Muscle layer of duodenum (tissue), 2 donors: ENCODE measurements around the gene EXOC4.

Experiments used
- H3K27ac ChIP-seq: one replicate; pipeline ENCODE4 v1.7.0; 2013; ENCODE audit warnings: mild to moderate bottlenecking, low read length
- H3K27me3 ChIP-seq: one replicate; pipeline ENCODE4 v1.7.0; 2013; ENCODE audit warnings: low read depth, mild to moderate bottlenecking, control low read depth, low read length
- H3K36me3 ChIP-seq, 2 donors: one replicate each; pipeline ENCODE4 v1.7.0; 2013; ENCODE audit warnings: low read length in 2 of 2, control low read depth in 1 of 2, mild to moderate bottlenecking in 1 of 2; ENCODE audit not compliant: insufficient read depth in 2 of 2, control insufficient read depth in 1 of 2
- H3K4me1 ChIP-seq, 2 donors: one replicate each; pipeline ENCODE4 v1.7.0; 2013; ENCODE audit warnings: low read length in 2 of 2, mild to moderate bottlenecking in 2 of 2, control low read depth in 1 of 2, moderate library complexity in 1 of 2; ENCODE audit not compliant: insufficient read depth in 2 of 2, control insufficient read depth in 1 of 2
- H3K4me3 ChIP-seq, 2 donors: one replicate each; pipeline ENCODE4 v1.7.0; 2013; ENCODE audit warnings: low read length in 2 of 2, low read depth in 1 of 2, mild to moderate bottlenecking in 1 of 2
- H3K9me3 ChIP-seq, 2 donors: one replicate each; pipeline ENCODE4 v1.7.0; 2013; ENCODE audit warnings: low read length in 2 of 2, control low read depth in 1 of 2, mild to moderate bottlenecking in 1 of 2; ENCODE audit not compliant: control insufficient read depth in 1 of 2
- donor health status: healthy.

The EXOC4 gene

GRCh38 chr7:133859871-133860450 lies 607.1 kb downstream of the EXOC4 start:
- H3K4me3 ChIP-seq = no peak overlapping the region
- H3K27me3 ChIP-seq = no peaks in the 10 kb centered on the region
- H3K4me1 ChIP-seq = no peaks in the 10 kb centered on the region
- no peaks in the 10 kb centered on the region for H3K36me3 ChIP-seq
- peak overlapping the region; percentile 18 for H3K27ac ChIP-seq
- no peaks in the 10 kb centered on the region for H3K9me3 ChIP-seq

GRCh38 chr7:133860628-133861335 lies 607.9 kb downstream of the EXOC4 start:
- Histone ChIP-seq H3K27me3 (no peaks in the 10 kb centered on the region), H3K4me1 (no peaks in the 10 kb centered on the region), H3K9me3 (no peaks in the 10 kb centered on the region), H3K4me3 (no peak overlapping the region), H3K36me3 (no peaks in the 10 kb centered on the region), H3K27ac (no peak overlapping the region)

GRCh38 chr7:133861876-133862275 lies 609.0 kb downstream of the EXOC4 start:
- H3K9me3 ChIP-seq = no peaks in the 10 kb centered on the region
- H3K36me3 ChIP-seq = no peaks in the 10 kb centered on the region
- no peak overlapping the region for H3K4me3 ChIP-seq
- no peak overlapping the region for H3K27ac ChIP-seq
- H3K27me3 ChIP-seq = no peaks in the 10 kb centered on the region
- no peaks in the 10 kb centered on the region for H3K4me1 ChIP-seq

GRCh38 chr7:133863362-133864061 lies 610.6 kb downstream of the EXOC4 start:
- Histone ChIP-seq H3K36me3 (no peaks in the 10 kb centered on the region), H3K27me3 (no peaks in the 10 kb centered on the region), H3K4me3 (no peak overlapping the region), H3K27ac (no peak overlapping the region), H3K4me1 (no peaks in the 10 kb centered on the region), H3K9me3 (no peaks in the 10 kb centered on the region)

GRCh38 chr7:133869556-133869955 lies 616.7 kb downstream of the EXOC4 start:
- Histone ChIP-seq H3K9me3 (no peaks in the 10 kb centered on the region), H3K4me1 (no peaks in the 10 kb centered on the region), H3K27ac (no peak overlapping the region), H3K27me3 (no peaks in the 10 kb centered on the region), H3K4me3 (no peak overlapping the region), H3K36me3 (no peaks in the 10 kb centered on the region)

GRCh38 chr7:133871757-133872156 lies 618.9 kb downstream of the EXOC4 start:
- Histone ChIP-seq H3K27me3 (no peaks in the 10 kb centered on the region), H3K4me3 (no peak overlapping the region), H3K9me3 (no peaks in the 10 kb centered on the region), H3K36me3 (no peaks in the 10 kb centered on the region), H3K27ac (no peak overlapping the region), H3K4me1 (no peaks in the 10 kb centered on the region)

- Histone ChIP-seq H3K4me3 (no peak overlapping the region), H3K36me3 (no peaks in the 10 kb centered on the region), H3K9me3 (no peaks in the 10 kb centered on the region), H3K27ac (no peak overlapping the region), H3K4me1 (no peaks in the 10 kb centered on the region), H3K27me3 (no peaks in the 10 kb centered on the region)
Observed at GRCh38 chr7:133873187-133873586, 620.3 kb downstream of the EXOC4 start.

GRCh38 chr7:133873631-133874030 lies 620.8 kb downstream of the EXOC4 start:
- no peaks in the 10 kb centered on the region for H3K27me3 ChIP-seq
- no peak overlapping the region for H3K27ac ChIP-seq
- H3K4me1 ChIP-seq = no peaks in the 10 kb centered on the region
- H3K9me3 ChIP-seq = no peaks in the 10 kb centered on the region
- no peak overlapping the region for H3K4me3 ChIP-seq
- no peaks in the 10 kb centered on the region for H3K36me3 ChIP-seq

GRCh38 chr7:133883591-133883990 lies 630.7 kb downstream of the EXOC4 start:
- no peaks in the 10 kb centered on the region for H3K27me3 ChIP-seq
- H3K9me3 ChIP-seq = no peaks in the 10 kb centered on the region
- no peak overlapping the region for H3K27ac ChIP-seq
- no peaks in the 10 kb centered on the region for H3K4me1 ChIP-seq
- H3K36me3 ChIP-seq = no peaks in the 10 kb centered on the region
- H3K4me3 ChIP-seq = no peak overlapping the region

- H3K4me1 ChIP-seq = no peaks in the 10 kb centered on the region
- no peak overlapping the region for H3K4me3 ChIP-seq
- H3K9me3 ChIP-seq = no peaks in the 10 kb centered on the region
- H3K27me3 ChIP-seq = no peaks in the 10 kb centered on the region
- no peaks in the 10 kb centered on the region for H3K36me3 ChIP-seq
- H3K27ac ChIP-seq = no peak overlapping the region
Observed at GRCh38 chr7:133885213-133885612, 632.3 kb downstream of the EXOC4 start.

- Histone ChIP-seq H3K4me1 (no peaks in the 10 kb centered on the region), H3K36me3 (no peaks in the 10 kb centered on the region), H3K9me3 (no peaks in the 10 kb centered on the region)
Observed at GRCh38 chr7:133886086-133886485, 633.2 kb downstream of the EXOC4 start.

More at GRCh38 chr7:133886086-133886485, 633.2 kb downstream of the EXOC4 start:
- no peak overlapping the region for H3K4me3 ChIP-seq
- H3K27ac ChIP-seq = no peak overlapping the region
- no peaks in the 10 kb centered on the region for H3K27me3 ChIP-seq
